DMS53 treated with DMSO at 0.1 percent for 48 hours (cell line): Measurements from ENCODE around the gene ARMC2.
"Not testable (repeated sequence)": the region's sequence is repeated elsewhere in the genome, so short reads cannot be mapped to it uniquely, and the experiment has no call there.

Source experiments
- DNase-seq: peaks from one replicate; lab custom pipeline; 2025; ENCODE audit not compliant: unreplicated experiment; lab: John Stamatoyannopoulos, UW

ARMC2 gene

GRCh38 chr6:108872141-108872557, 23.9 kb downstream of the ARMC2 start:
- DNase-seq = no peak

GRCh38 chr6:108872575-108872974, 24.4 kb downstream of the ARMC2 start:
- DNase-seq = no peak

GRCh38 chr6:108873251-108873650, 25.0 kb downstream of the ARMC2 start:
- no peak for DNase-seq

- DNase-seq = no peak
These were observed 25.7 kb downstream of the ARMC2 start for GRCh38 chr6:108873971-108874370.

GRCh38 chr6:108874470-108875160, 26.4 kb downstream of the ARMC2 start:
- no peak for DNase-seq

GRCh38 chr6:108875161-108875555, 26.9 kb downstream of the ARMC2 start:
- no peak for DNase-seq

- no peak for DNase-seq
These were observed 29.0 kb downstream of the ARMC2 start for GRCh38 chr6:108877046-108877751.

- DNase-seq = no peak
These were observed 30.7 kb downstream of the ARMC2 start for GRCh38 chr6:108878942-108879341.

GRCh38 chr6:108883172-108883571, 35.0 kb downstream of the ARMC2 start:
- no peak for DNase-seq

GRCh38 chr6:108884211-108885059, 36.2 kb downstream of the ARMC2 start:
- DNase-seq = no peak

GRCh38 chr6:108888052-108888451, 39.8 kb downstream of the ARMC2 start:
- DNase-seq = no peak

- no peak for DNase-seq
These were observed 40.5 kb downstream of the ARMC2 start for GRCh38 chr6:108888745-108889144.

- DNase-seq = not testable (repeated sequence)
These were observed 42.7 kb downstream of the ARMC2 start for GRCh38 chr6:108890898-108891297.

GRCh38 chr6:108895571-108895970, 47.3 kb downstream of the ARMC2 start:
- DNase-seq = no peak

- DNase-seq = no peak
These were observed 48.0 kb downstream of the ARMC2 start for GRCh38 chr6:108896111-108896661.

- DNase-seq = peak; percentile 59
These were observed 49.1 kb downstream of the ARMC2 start for GRCh38 chr6:108897371-108897770.

- no peak for DNase-seq
These were observed 54.2 kb downstream of the ARMC2 start for GRCh38 chr6:108902382-108902792.

GRCh38 chr6:108903796-108904195, 55.6 kb downstream of the ARMC2 start:
- no peak for DNase-seq

GRCh38 chr6:108904741-108905140, 56.5 kb downstream of the ARMC2 start:
- no peak for DNase-seq

- DNase-seq = no peak
These were observed 66.2 kb downstream of the ARMC2 start for GRCh38 chr6:108914235-108915022.

- no peak for DNase-seq
These were observed 67.0 kb downstream of the ARMC2 start for GRCh38 chr6:108915258-108915657.
